HG03159 (cell line): ENCODE data around the gene CZIB.
"Not testable (repeated sequence)": the region's sequence is repeated elsewhere in the genome, so short reads cannot be mapped to it uniquely, and the experiment has no call there.

Source experiments
- ATAC-seq: cut with Tn5 transposase; IDR thresholded peaks from one replicate; pipeline ENCODE4 v1.9.1; 2021; ENCODE audit warnings: mild to moderate bottlenecking, moderate library complexity; ENCODE audit not compliant: unreplicated experiment

The CZIB gene

GRCh38 chr1:53190210-53190611 lies 30.2 kb downstream of the CZIB start:
- no peak for ATAC-seq

DNA sequence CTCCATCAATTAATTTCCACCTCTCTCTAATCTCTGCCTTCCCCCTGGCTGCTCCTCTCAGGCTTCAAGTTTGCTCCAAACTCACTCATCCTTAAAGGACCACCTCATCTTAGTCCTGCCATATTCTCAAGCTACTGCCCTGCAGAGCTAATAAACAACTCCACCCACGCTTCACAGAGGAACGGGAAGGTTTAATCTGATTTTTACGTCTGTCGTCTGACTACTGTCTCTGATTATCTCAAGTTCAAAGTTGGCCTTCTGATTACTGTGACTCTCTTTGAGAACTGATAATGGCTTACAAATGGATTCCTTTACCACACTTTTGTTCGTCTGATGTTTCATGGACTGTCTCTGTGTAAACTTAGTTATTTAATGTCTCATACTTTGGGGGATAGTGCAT lies 31.4 kb downstream of the CZIB start:
- no peak for ATAC-seq

DNA sequence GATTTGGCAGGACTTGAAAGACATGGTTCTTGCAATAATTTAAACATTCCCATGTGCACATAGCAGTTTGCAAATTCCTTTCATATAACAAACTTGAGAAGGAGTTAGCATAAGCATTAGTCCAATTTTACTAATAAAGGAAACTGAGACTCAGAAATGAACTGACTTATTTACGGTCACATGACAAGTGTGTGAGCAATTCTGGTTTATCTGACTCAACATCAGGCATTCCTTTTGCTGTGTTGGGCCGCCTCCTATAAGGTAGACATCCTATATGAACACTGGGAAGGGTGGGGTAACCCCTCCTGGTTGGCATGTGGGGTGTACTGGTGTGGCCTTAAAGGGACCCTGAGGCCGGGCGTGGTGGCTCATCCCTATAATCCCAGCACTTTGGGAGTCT lies 32.3 kb downstream of the CZIB start:
- ATAC-seq, result no peak

GRCh38 chr1:53187401-53187800 lies 33.0 kb downstream of the CZIB start:
- no peak for ATAC-seq

DNA sequence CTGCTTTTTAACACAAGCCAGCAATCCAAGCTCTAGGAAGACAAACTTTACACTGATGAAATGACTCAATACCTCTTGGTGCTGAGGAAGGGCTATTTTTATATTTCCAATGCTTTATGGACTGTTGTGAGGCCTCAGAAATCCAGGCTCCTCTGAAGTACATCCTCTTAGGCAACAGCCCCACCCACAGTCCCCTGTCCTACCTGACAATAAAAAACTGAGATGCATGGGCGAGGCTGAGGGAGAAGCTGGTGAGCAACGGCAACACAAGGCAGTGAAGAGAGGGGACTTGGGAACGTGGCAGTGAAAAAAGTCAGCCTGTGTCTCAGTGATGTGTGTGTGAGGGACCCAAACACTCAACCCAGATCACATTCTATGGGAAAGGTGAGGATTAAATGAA lies 33.9 kb downstream of the CZIB start:
- ATAC-seq, result no peak

- not testable (repeated sequence) for ATAC-seq
Observed at GRCh38 chr1:53185955-53186297, 34.5 kb downstream of the CZIB start.

DNA sequence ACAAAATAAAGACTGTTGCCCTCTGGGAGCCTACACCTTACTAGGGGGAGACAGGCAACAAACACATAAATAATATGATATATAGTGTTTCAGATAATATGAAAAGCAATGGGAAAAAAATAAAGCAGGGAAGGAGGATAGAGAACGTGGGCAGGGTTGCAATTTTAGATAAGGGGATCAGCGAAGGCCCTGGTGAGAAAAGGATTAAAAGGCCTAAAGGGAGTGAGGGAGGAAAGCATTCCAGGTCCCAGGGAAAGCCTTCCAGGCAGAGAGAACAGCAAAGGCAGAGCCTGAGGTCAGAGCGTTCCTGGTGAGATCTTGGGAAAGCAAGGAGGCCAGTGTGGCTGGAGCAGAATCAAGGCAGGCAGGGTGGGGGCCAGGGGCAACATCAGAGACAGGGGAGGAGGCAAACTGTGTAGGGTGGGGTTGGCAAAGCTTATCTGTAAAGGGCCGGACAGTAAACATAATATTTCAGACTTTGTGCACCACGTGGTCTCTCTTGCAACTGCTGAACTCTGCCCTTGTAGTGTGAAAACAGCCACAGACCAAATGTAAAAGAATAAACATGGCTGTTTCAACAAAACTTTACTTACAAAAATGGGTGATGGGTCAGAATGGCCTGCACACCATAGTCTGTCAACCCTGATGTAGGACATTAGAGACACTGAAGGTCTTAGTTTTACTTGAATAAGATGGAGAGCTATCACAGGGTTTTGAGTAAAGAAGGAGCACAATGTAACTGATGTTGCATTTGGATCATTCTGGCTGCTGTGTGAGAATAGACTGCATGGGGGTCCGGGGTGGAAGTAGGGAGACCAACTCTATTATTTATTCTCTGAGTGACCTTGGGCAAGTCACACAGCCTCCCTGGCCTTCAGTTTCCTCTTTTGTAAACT lies 37.1 kb downstream of the CZIB start:
- no peak for ATAC-seq

- no peak for ATAC-seq
Observed at GRCh38 chr1:53182716-53183094, 37.7 kb downstream of the CZIB start.

DNA sequence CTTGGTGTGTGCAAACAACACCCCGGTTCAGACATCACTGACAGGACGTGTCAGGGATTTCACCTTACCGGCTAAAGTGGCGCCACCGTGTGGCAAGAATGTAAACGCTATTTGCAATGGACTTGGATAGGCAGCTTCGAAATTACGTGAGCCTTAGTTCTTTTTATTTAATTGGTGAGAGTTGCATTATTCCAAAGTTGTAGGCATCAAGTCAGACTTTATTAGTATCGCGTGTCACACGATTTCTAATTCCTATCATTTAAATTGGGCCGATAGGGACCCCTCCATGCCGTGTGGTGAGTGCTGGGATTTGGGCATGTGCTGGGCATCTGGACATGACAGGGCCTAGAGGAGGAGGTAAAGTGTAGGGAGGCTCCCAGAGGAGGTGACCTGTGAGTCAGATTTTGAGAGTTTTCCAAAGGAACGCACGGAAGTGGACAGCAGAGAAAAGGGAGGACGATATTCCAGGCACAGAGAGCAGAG lies 38.3 kb downstream of the CZIB start:
- no peak for ATAC-seq

DNA sequence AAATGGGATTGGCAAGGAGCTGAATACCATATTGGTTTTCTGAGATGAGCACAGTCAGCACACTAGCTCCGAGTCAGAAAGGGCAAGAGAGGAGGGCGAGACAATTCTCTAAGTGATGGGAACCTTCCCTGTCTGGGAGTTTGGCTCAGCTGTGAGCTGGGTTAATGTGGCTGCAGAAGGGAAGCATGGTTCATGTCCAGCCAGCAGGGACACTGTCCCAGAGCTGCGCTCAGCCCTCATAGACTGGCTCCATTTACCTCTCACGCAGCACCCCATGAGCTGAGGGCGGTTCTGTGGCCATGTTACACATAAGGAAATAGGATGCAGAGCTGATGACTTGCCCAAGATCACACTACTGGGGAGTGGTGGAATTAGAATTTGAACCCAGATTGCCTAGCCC lies 39.5 kb downstream of the CZIB start:
- no peak for ATAC-seq

DNA sequence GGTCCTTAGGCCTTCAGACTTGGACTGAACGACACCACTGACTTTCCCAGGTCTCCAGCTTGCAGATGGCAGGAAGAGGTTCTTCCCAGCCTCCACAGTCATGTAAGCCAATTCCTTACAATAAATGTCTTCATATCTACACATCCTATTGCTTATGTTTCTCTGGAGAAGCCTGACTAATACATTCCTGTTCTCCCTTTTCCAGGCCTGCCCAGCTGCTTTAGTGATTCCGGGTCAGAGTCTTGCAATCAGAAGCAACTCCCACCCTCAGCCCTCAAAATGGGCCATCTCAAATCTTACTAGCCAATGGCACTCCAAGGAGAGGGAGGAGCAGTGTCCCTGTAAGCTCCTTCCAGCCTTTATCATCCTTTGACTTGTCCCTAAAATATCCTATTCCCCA lies 40.2 kb downstream of the CZIB start:
- ATAC-seq, result no peak

- ATAC-seq, result no peak
Observed at GRCh38 chr1:53176452-53177208, 43.8 kb downstream of the CZIB start.

GRCh38 chr1:53174971-53175913 lies 45.2 kb downstream of the CZIB start:
- ATAC-seq, result no peak

GRCh38 chr1:53172426-53173128 lies 47.9 kb downstream of the CZIB start:
- ATAC-seq, result peak; percentile 70

DNA sequence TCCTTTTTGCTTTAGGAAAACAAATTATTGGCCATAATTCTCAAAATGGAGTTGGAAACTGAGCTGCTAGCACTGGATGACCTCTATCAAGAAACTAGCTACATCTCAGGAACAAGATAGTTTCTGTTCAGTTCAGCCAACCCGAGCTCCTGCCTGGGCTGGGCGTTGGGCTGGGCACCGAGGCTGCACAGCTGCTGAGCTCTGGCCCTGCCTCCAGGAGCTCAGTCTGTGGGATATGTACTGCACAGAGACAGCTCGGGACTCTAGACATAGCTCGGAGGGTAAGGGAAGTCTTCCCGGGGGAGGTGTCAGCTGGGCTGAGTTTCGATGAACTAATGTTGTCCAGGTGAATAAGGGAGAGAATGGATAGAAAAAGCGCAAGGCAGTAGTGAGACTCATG lies 53.5 kb downstream of the CZIB start:
- no peak for ATAC-seq

DNA sequence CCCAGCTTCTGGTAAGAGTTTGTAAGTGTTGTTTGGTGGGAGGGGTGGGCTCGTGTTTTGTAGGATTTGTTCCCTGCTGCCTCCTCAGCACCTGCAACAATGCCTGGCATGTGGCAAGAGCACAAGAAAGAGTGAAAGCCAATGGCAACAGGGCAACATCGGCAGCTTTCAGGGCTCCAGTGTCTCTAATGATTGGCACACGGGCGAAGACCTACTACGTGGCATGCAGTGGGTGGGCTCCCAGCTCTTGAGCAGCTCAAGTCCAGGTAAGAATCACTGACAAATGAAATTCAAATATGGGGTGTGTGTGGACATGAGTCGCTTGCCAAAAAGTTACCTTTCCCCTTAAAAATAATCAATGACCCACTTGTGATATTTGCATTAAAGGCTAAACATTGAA lies 54.1 kb downstream of the CZIB start:
- ATAC-seq, result no peak

- no peak for ATAC-seq
Observed at GRCh38 chr1:53165408-53165961, 54.9 kb downstream of the CZIB start.
